Measurements from ENCODE around the gene CSMD2.
A peak's percentile ranks its signal among the peaks of the same experiment; 100 is the strongest.

The CSMD2 gene

DNA sequence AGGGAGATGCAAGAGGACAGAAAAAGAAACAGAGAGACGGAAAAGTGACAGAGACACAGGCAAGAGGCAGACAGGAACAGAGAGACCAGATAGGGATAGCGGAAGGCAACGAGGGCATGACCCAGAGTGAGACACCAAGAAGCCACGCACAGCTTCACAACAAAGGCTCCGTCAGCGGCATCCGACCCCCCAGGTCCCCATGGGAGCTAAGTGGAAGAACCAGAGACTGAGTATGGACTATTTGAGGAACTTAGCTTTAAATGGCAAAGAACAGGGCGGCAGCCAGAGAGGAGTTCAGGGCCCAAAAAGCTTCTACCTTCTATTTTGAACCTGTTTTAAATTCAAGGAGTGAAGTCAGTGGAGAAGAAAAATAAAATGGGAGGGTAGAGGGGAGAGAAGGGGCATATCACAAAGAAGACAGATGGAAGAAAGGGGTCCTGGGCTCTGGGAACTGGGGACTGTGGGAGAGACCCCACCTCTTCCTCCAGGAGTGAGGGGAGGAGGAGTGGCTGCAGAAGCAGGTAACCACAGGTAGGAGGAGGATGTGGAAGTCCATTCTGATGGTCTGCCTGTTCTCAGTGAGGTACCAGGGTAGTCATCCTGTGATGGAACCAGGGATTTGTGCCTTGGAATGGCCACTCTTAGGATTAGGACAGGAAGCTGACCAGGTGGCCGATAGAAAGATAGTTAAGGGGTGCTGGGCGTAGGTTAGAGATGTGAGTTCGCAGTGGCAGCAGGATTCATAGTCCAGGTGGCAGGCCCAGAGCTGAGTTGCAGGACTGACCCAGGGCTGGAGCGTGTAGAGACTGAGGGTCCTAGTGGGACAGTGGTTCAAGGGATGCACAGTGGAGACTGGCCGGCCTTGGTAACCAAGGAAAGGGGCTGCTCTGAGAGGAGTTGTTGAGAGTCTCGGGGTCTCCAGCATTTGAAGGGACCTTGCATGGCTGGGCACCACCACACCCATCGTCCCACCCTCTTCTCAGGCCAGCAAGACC lies 37.7 kb downstream of the CSMD2 start:
- TF ChIP-seq, protein P1, sequence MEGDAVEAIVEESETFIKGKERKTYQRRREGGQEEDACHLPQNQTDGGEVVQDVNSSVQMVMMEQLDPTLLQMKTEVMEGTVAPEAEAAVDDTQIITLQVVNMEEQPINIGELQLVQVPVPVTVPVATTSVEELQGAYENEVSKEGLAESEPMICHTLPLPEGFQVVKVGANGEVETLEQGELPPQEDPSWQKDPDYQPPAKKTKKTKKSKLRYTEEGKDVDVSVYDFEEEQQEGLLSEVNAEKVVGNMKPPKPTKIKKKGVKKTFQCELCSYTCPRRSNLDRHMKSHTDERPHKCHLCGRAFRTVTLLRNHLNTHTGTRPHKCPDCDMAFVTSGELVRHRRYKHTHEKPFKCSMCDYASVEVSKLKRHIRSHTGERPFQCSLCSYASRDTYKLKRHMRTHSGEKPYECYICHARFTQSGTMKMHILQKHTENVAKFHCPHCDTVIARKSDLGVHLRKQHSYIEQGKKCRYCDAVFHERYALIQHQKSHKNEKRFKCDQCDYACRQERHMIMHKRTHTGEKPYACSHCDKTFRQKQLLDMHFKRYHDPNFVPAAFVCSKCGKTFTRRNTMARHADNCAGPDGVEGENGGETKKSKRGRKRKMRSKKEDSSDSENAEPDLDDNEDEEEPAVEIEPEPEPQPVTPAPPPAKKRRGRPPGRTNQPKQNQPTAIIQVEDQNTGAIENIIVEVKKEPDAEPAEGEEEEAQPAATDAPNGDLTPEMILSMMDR (IDR thresholded peaks at IDR 0.05; ENCODE audit: low read depth, low read length, missing control alignments): no peak
- no peak for DNase-seq (ENCODE audit: low read depth)

DNA sequence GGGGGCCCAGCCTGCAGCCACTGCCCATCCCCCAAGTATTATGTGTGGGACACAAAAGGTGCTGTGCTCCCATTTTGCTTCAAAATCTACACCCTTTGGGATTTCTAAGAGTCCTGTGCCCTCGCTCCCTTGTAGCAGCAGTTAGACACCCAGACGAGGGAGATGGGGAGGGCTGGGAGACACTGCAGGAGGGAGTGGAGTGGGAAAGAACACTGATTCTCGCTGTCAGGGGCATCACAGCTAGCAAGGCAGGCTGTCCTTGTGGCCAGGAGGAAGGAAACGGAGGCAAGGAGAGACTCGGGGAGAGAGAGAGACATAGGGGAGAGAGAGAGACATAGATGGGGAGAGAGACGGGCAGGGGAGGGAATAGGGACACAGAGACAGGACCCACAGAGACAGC lies 38.5 kb downstream of the CSMD2 start:
- TF ChIP-seq, protein P1 (IDR thresholded peaks at IDR 0.05; ENCODE audit: low read depth, low read length, missing control alignments): no peak
- H3K4me3 ChIP-seq (ENCODE audit: low read depth, low read length): no peak overlapping the region
- no peak for DNase-seq (ENCODE audit: low read depth)

More for the DNA sequence above, 37.7 kb downstream of the CSMD2 start:
- no peak overlapping the region for H3K4me3 ChIP-seq (ENCODE audit: low read depth, low read length)

DNA sequence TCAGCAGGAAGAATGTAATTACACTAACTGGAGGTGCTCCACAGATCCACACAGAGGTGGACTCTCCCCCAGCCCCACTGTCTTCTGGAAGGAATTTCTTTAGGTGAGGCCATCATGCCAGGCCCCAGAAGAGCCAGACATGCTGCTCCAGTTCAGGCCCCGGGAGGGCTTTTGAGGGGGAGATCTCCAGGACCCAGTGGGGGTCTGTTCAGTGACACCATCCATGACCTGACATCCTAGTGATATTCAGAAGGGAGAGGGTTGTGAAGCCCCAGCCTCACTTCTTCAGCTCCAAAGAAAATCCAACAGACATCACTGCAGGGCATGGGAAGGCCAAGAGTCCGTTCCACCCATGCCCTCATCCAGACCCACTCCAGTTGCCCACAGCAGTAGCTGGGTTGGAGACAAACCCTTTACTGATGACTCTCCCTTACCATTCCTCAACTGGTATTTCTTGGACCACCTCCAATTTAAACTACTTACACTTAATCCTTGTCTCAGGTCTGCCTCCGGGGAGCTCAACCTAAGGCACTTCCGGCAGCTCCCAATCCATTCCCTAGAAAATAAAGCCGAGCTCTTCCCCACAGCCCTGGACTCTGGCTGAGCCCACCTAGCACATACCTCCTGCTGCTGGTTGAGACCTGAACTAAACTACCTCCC lies 39.2 kb downstream of the CSMD2 start:
- TF ChIP-seq, protein P1 (IDR thresholded peaks at IDR 0.05; ENCODE audit: low read depth, low read length, missing control alignments): no peak
- DNase-seq (ENCODE audit: low read depth): no peak
- H3K4me3 ChIP-seq (ENCODE audit: low read depth, low read length): no peak overlapping the region

DNA sequence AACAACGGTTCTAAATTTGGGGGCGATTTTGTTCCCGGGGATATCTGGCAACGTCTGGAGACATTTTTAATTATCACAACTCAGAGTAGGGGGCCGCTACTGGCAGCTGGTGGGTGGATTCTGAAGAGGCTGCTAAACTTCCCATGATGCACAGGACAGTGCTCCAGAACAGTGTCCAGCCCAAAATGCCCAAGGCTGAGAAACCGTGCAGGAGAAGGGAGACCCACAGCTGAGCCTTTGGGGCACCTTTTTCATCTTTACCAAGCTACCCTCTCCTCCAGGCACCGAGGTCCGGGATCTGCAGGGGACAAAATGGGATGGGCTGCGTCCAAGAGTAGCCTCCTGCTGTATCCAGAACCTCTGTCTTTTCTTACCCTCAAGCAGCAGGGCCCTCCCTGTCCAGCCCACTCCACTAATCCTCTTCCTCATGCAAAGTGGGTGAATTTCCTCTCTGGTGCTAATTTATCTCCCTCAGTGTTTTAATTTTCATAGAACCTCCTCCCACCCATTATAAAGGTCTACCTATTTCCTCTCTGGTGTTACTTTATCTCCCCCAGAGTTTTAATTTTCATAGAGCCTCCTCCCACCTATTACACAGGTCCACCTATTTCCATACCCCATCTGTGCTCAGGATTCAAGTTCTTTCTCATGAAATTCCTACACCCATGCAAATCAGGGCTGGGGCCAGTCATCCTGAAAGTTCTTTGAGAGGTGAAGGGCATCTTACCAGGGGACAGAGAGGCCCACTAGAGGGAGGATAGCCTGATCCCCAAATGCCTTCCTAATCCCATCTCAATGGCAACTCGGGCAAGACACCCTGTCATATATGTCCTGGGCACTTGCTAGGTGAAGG lies 42.7 kb downstream of the CSMD2 start:
- TF ChIP-seq, protein P1 (IDR thresholded peaks at IDR 0.05; ENCODE audit: low read depth, low read length, missing control alignments): no peak
- DNase-seq (ENCODE audit: low read depth): no peak
- no peak overlapping the region for H3K4me3 ChIP-seq (ENCODE audit: low read depth, low read length)

DNA sequence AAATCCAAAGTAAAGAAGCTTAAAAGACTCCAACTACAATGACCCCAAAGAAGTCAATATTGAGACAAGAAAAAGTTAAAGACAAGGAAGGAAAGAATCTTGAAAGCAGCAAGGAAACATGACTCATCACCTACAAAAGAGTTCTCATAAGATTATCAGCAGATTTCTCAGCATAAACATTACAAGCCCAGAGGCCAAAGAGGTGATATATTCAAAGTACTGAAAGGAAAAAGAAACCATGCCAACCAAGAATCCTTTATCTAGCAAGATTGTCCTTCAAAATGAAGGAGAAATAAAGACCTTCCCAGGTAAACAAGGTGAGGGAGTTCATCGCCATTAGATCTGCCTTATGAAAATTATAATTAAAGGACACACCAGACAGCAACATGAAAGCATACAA lies 49.8 kb downstream of the CSMD2 start:
- H3K4me3 ChIP-seq (ENCODE audit: low read depth, low read length): no peak overlapping the region
- TF ChIP-seq, protein P1 (IDR thresholded peaks at IDR 0.05; ENCODE audit: low read depth, low read length, missing control alignments): no peak
- no peak for DNase-seq (ENCODE audit: low read depth)

DNA sequence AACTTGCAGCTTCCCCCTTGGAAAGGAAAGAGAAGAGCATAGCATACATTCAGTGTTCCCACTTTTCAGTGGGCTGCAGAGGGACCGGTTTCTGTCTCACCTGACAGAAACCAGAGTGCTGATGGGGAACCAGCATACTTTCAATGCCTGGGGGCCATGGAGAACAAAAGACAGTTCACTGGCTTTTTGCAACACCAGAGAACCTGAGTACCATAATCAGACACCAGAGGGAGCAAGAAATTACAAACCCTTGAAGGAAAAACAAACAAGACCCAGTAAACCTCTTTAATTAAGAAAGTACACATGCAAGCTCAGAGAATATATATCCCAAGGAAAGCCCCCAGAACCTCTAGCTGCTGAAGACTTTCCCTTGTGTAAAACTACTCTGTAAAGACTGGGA lies 51.1 kb downstream of the CSMD2 start:
- H3K4me3 ChIP-seq (ENCODE audit: low read depth, low read length): no peak overlapping the region
- peak; percentile 10 for DNase-seq (ENCODE audit: low read depth)
- TF ChIP-seq, protein P1 (IDR thresholded peaks at IDR 0.05; ENCODE audit: low read depth, low read length, missing control alignments): peak; percentile 59
